Measurements from ENCODE around the gene MADD.

MADD gene

GRCh38 chr11:47253660-47254059, 16.3 kb upstream of the MADD start:
- DNase-seq: no peak

- no peak for DNase-seq
Observed at GRCh38 chr11:47254386-47254785, 15.5 kb upstream of the MADD start.

GRCh38 chr11:47256374-47256773, 13.6 kb upstream of the MADD start:
- DNase-seq: no peak

GRCh38 chr11:47257177-47257516, 12.8 kb upstream of the MADD start:
- peak in 1 of 2 experiments; percentile 69 for DNase-seq

GRCh38 chr11:47257517-47258316, 12.2 kb upstream of the MADD start, which contains the start of gene NR1H3:
TSS of gene NR1H3 (plus strand) at chr11:47257996. CDS start at chr11:47259217, 1,221 bp downstream.
- peak in 1 of 2 experiments; percentile 46 for DNase-seq

- DNase-seq: no peak
Observed at GRCh38 chr11:47258317-47258902, 11.5 kb upstream of the MADD start.

- DNase-seq: no peak
Observed at GRCh38 chr11:47259232-47259977, 10.5 kb upstream of the MADD start.

GRCh38 chr11:47260366-47260765, 9.6 kb upstream of the MADD start:
- DNase-seq: no peak

- DNase-seq: no peak
Observed at GRCh38 chr11:47261291-47261800, 8.6 kb upstream of the MADD start.

GRCh38 chr11:47264119-47264518, 5.8 kb upstream of the MADD start:
- DNase-seq: no peak

GRCh38 chr11:47264521-47264920, 5.4 kb upstream of the MADD start:
- DNase-seq: no peak

GRCh38 chr11:47267876-47268275, 2.1 kb upstream of the MADD start:
- DNase-seq: no peak

GRCh38 chr11:47268448-47269001, 1.4 kb upstream of the MADD start:
- no peak for DNase-seq

GRCh38 chr11:47269002-47269828, 718 bp upstream of the MADD start:
- DNase-seq: peak; percentile 89 to 91

- peak; percentile 47 to 49 for DNase-seq
Observed at GRCh38 chr11:47270331-47271271, 668 bp downstream of the MADD start.

- no peak for DNase-seq
Observed at GRCh38 chr11:47271328-47271727, 1.4 kb downstream of the MADD start.

- DNase-seq: peak; percentile 56 to 78
Observed at GRCh38 chr11:47271961-47272661, 2.2 kb downstream of the MADD start.

GRCh38 chr11:47272706-47273105, 2.8 kb downstream of the MADD start:
- DNase-seq: no peak

- DNase-seq: no peak
Observed at GRCh38 chr11:47274495-47275235, 4.7 kb downstream of the MADD start.

GRCh38 chr11:47276923-47277322, 7.0 kb downstream of the MADD start:
- no peak for DNase-seq
